GM18858 (cell line): ENCODE data around the gene FASN.
"Not testable (repeated sequence)": the region's sequence is repeated elsewhere in the genome, so short reads cannot be mapped to it uniquely, and the experiment has no call there.

Source experiments
- ATAC-seq: cut with Tn5 transposase; IDR thresholded peaks from one replicate; pipeline ENCODE4 v1.9.1; 2021; ENCODE audit not compliant: unreplicated experiment

FASN gene

GRCh38 chr17:82098169-82098938, at the start of gene FASN:
Gene FASN (minus strand): TSS chr17:82098236. CDS start chr17:82096445, 1,791 bp downstream.
- ATAC-seq = peak; percentile 43

- ATAC-seq = no peak
These were observed 48.9 kb upstream of the FASN start for GRCh38 chr17:82146663-82147654.

DNA sequence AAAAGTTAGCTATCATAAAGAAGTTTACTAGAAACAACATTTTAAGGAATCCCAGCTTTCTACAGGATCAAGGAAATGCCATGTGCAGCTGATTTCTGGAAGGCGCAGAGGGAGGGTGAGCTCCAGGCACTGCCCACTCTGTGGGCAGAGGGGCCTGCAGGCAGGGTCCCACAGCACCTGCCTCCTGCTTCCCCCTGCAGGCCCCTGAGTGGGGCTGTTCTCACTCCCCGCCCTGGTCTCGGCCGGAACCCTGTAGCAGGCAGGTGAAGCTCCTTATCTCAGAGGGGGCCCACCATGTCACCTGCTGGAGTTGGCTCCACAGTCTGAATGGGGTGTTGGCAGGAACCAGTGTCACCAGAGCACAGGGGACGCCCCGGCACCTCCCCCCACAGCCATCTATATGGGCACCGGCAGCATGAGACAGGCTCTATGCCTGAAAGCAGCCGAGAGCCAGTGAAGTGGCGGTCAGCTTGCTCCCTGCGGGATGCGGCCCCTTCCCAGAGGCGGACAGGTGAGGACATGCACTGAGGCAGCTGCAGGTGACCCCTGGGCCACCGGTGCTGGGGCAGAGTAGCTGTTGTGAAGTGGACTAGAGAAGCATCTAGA, 47.6 kb upstream of the FASN start:
- no peak for ATAC-seq

GRCh38 chr17:82143333-82143732, 45.3 kb upstream of the FASN start:
- no peak for ATAC-seq

GRCh38 chr17:82139961-82140360, 41.9 kb upstream of the FASN start:
- ATAC-seq = not testable (repeated sequence)

DNA sequence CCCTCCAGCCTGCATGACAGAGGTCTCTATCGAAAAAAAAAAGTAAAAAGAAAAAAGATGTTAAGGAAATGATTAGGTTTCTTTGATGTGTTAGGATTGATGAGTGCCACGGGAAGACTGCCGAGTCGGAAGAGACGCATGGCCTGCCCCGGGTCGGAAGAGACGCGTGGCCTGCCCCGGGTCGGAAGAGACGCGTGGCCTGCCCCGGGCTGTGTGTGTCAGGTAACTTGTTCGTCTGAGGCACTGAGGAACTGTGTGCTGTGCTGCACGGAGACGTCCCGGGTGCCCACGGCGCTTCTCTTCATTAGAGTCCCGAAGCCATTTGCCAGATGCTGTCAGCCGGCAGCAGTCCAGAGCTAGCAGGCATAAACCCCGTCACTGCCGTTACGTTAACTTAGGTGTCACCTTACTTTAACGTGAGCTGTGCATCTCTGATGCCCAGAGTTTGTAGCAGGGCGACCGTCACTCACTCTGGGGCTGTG, 40.5 kb upstream of the FASN start:
- ATAC-seq = no peak

DNA sequence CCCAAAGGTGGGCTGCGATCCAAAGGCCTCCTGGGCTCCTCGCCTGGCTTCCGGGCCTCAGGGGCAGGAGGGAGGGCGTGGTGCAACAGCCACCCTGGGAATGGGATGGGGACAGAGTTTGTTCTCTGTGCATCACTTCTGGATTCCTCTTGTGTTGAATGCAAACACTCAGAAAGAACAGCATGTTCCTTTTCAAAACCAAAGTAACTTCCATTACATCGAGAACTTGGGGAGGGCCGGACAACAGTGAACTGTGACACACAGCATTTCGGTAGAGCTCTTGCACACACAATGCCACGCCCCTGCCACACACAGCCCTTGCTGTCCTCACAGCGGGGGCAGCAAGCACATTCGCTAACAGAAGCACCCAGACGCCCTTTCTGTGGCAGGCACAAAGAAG, 36.1 kb upstream of the FASN start:
- ATAC-seq = no peak

GRCh38 chr17:82133166-82133953, 35.3 kb upstream of the FASN start:
- ATAC-seq = not testable (repeated sequence)

- ATAC-seq = no peak
These were observed 31.1 kb upstream of the FASN start for GRCh38 chr17:82129095-82129494.

GRCh38 chr17:82128287-82128686, 30.3 kb upstream of the FASN start:
- no peak for ATAC-seq

DNA sequence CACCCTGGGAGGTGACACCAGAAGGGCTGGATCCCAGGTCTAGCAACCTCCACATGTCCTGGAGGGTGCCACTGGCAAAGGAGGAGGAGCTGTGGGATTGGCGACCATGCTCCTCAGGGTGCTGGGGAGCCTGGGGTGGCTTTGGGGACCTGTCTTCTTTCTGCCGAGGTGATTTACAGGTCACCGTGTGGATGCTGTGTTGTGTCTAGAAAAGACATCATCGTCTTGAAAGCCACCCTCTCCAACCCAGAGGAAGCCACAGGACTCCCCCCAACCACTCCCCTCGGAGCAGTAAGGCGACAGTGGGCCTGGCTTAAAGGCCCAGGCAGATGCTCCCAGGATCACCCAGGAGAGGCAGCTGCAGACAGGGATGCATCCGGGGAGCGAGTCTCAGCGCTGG, 29.7 kb upstream of the FASN start:
- no peak for ATAC-seq

DNA sequence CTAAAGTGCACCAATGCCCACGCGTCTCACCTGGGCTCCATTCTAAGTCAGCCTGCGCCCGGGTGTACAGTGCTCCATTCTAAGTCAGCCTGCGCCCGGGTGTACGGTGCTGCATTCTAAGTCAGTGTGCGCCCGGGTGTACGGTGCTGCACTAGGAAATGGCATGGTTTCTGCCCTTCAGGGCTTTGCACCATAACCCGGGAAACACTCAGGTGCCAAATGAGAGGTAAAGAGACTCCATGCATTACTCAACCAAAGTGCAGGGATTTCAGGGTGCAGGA, 29.2 kb upstream of the FASN start:
- ATAC-seq = no peak

DNA sequence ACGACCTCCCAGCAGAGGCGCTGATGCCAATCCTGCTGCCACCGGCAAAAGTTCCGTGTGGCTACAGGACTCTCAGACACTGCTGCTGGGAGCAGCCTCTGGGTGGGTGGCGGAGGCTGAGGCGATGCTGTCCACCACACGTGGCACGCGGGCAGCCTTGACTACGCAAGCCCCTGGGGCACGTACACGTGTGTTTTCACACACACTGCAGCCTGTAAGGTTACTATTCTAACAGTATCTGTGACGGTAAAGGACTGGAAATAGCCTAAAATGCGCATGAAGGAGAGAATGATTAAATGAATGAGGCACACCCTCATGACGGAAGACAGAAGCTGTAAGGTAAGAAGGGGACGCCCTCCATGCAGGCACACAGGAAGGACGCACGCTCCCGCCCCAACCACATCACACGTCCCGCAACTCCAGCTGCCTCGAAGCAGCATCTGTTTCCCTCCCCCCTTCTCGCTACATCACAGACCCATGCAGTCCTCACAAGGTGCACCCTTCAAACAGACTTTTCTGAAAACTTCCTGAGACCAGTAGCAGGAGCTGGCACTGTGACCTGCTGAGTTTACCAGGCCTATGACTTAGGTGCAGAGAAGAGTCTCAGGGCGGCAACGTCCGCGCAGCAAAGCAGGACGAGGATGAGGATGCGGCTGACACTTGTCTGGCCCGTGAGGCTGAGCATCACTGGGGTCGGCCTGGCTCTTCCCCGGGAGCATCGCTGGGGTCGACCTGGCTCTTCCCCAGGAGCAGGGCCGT, 28.7 kb upstream of the FASN start:
- no peak for ATAC-seq

GRCh38 chr17:82124101-82124500, 26.1 kb upstream of the FASN start:
- no peak for ATAC-seq

GRCh38 chr17:82121660-82122629, 23.9 kb upstream of the FASN start:
- ATAC-seq = no peak

GRCh38 chr17:82121246-82121645, 23.2 kb upstream of the FASN start:
- no peak for ATAC-seq

- no peak for ATAC-seq
These were observed 22.1 kb upstream of the FASN start for GRCh38 chr17:82120148-82120547.

DNA sequence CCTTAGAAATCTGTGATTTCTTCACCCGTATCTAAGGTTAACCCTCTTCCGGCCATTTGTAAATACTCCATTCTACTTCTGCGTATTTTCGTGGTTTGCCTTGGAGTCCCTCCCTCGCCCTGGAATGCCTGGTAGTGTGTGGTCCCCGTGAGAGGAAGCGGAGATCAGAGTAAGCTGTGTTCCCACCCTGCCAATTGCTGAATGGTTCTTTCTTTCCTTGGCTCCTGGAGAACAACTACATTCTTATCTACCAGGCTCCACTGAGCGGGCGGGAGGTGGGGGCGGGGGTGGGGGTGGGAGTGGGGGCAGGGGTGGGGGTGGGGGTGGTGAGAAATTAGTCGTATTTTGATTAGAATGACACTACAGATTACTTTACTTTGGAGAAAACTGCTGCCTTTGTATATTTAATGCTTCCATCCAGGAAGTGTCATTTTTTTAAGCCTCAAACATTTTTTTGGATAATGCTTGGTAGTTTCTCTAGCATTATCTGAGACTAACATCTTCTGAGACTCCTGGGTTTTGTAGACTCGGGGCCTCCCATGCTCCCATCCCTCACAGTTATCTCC, 20.9 kb upstream of the FASN start:
- ATAC-seq = no peak
